ENCODE measurements around the gene LRP11. TPM values are rescaled to one million over a fixed set of nuclear protein-coding genes. Genes with fewer than 3 reads are reported as not detected.

LRP11 gene
- total RNA-seq, 1 experiment from 2014 or later: 31.1 TPM

DNA sequence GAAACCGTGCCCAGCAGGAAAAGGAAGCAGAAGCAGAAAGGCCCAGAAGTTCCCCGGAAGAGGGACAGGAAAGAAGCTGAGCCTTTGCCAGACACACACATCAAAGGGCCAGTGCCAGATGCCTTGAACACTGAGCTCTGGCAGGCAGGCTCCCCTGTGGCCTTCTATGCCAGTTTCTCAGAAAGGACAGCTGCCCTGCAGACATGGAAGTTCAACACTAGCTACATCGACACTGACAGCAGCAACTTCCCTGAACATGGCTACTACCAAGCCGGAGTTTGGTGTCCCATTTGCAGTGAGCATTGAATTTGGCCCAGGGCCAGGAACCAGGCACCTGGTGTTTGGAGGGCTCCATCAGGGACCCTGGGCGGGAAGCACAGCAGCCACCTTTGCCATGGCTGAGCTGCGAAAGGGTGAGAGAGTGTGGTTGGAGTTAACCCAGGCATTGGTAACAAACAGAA, 41.8 kb upstream of the LRP11 start:
- no peaks in the 10 kb centered on the region for H3K36me3 Mint-ChIP-seq (ENCODE audit: insufficient read depth, unreplicated experiment)
- no peaks in the 10 kb centered on the region for H3K4me1 Mint-ChIP-seq (ENCODE audit: low read depth, unreplicated experiment)
- TF ChIP-seq, protein P1, sequence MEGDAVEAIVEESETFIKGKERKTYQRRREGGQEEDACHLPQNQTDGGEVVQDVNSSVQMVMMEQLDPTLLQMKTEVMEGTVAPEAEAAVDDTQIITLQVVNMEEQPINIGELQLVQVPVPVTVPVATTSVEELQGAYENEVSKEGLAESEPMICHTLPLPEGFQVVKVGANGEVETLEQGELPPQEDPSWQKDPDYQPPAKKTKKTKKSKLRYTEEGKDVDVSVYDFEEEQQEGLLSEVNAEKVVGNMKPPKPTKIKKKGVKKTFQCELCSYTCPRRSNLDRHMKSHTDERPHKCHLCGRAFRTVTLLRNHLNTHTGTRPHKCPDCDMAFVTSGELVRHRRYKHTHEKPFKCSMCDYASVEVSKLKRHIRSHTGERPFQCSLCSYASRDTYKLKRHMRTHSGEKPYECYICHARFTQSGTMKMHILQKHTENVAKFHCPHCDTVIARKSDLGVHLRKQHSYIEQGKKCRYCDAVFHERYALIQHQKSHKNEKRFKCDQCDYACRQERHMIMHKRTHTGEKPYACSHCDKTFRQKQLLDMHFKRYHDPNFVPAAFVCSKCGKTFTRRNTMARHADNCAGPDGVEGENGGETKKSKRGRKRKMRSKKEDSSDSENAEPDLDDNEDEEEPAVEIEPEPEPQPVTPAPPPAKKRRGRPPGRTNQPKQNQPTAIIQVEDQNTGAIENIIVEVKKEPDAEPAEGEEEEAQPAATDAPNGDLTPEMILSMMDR (IDR thresholded peaks at IDR 0.05; ENCODE audit: unreplicated experiment): no peak
- DNase-seq: no peak
- CTCF ChIA-PET: no interaction called here
- no TSS peak for BruUV-seq (replicated peaks)
- intact Hi-C loops (cut with micrococcal nuclease; ENCODE audit: unreplicated experiment): no loop called here
- peaks cover 2% of the 10 kb centered on the region for H3K9me3 Mint-ChIP-seq (ENCODE audit: low read depth, unreplicated experiment)
- peaks cover 16% of the 10 kb centered on the region for H3K27me3 Mint-ChIP-seq (ENCODE audit: unreplicated experiment)
- H3K27ac Mint-ChIP-seq (ENCODE audit: unreplicated experiment): no peak overlapping the region
- H3K4me3 Mint-ChIP-seq (ENCODE audit: low read depth, unreplicated experiment): no peak overlapping the region

GRCh38 chr6:149905371-149905910, 41.3 kb upstream of the LRP11 start:
- no peak for DNase-seq
- peaks cover 13% of the 10 kb centered on the region for H3K27me3 Mint-ChIP-seq (ENCODE audit: unreplicated experiment)
- TF ChIP-seq, protein P1 (IDR thresholded peaks at IDR 0.05; ENCODE audit: unreplicated experiment): no peak
- intact Hi-C loops (cut with micrococcal nuclease; ENCODE audit: unreplicated experiment): no loop called here
- peaks cover 2% of the 10 kb centered on the region for H3K9me3 Mint-ChIP-seq (ENCODE audit: low read depth, unreplicated experiment)
- no TSS peak for BruUV-seq (replicated peaks)
- H3K4me3 Mint-ChIP-seq (ENCODE audit: low read depth, unreplicated experiment): no peak overlapping the region
- CTCF ChIA-PET: no interaction called here
- no peaks in the 10 kb centered on the region for H3K36me3 Mint-ChIP-seq (ENCODE audit: insufficient read depth, unreplicated experiment)
- no peaks in the 10 kb centered on the region for H3K4me1 Mint-ChIP-seq (ENCODE audit: low read depth, unreplicated experiment)
- no peak overlapping the region for H3K27ac Mint-ChIP-seq (ENCODE audit: unreplicated experiment)

DNA sequence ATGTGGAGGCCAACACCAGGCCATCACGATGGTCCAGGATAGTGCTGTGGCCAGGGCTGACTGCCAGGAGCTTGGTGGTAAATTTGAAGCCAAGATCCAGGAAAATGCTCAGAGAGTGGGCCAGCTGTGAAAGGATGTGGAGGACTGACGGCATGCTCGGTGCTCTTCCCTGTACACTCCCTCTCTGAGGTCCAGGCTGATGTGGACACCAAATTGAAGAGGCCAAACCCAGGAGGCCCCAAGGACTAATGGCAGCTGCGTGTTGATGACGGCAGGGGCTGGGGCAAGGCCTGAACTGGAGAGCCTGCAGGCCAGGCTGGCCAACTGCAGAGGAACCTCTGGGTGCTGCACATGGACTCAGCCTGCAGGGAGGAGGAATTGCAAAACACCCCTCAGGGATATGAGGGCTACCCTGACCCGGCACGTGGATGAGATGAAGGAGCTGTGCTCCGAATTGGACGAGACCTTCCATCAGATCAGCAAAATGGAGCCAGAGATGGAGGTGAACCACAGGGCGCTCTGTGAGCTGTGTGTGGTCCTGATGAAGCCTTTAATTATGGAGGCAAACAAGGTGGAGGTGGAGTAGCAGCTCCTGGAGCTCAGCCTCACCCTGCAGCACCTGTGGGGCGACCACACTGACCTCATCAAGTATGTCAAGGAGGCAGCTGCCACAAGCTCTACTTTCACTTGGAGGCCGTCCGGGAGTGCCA, 40.7 kb upstream of the LRP11 start:
- Mint-ChIP-seq H3K4me1 (ENCODE audit: low read depth, unreplicated experiment) (no peaks in the 10 kb centered on the region), H3K9me3 (ENCODE audit: low read depth, unreplicated experiment) (peaks cover 2% of the 10 kb centered on the region), H3K36me3 (ENCODE audit: insufficient read depth, unreplicated experiment) (no peaks in the 10 kb centered on the region), H3K27me3 (ENCODE audit: unreplicated experiment) (peaks cover 13% of the 10 kb centered on the region), H3K27ac (ENCODE audit: unreplicated experiment) (no peak overlapping the region), H3K4me3 (ENCODE audit: low read depth, unreplicated experiment) (no peak overlapping the region)
- TF ChIP-seq, protein P1 (IDR thresholded peaks at IDR 0.05; ENCODE audit: unreplicated experiment): no peak
- BruUV-seq (replicated peaks): no TSS peak
- no peak for DNase-seq
- intact Hi-C loops (cut with micrococcal nuclease; ENCODE audit: unreplicated experiment): no loop called here
- CTCF ChIA-PET: interaction anchor here (1.0 kb wide), 1 partner anchor 58 kb away, joined by 3 read pairs; no protein-coding TSS in a partner anchor

DNA sequence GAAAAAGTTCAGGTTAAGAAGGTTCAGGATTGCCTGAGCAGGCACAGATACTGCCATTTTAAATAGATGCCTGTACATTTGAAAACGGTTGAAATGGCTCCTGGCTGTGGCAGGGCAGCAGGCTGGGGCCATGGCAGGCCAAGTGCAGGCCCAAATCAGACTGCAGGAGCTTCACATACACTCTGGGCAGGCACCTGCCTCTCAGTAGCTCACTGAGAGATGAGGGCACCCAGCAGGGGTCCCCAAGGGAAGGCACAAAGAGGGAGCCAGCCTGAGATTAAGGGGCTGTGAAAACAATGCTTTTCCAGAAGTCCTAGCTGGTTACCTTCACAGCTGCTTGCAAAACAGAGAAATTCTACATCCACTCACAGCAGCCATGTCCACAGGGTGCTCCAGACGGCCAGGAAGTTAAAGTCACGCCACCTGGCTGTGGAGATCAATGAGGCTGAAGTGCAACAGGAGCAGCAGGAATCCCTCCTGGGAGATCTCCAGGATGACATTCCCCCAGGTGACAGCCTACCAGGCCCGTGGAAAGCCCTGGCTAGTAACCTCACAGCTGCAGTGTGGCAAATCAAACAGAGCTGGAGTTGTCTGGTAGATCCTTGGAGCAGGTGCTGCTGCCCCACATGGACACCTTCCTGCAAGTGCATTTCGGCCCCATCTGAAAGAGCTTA, 39.9 kb upstream of the LRP11 start:
- no TSS peak for BruUV-seq (replicated peaks)
- H3K27me3 Mint-ChIP-seq (ENCODE audit: unreplicated experiment): peaks cover 21% of the 10 kb centered on the region
- TF ChIP-seq, protein P1 (IDR thresholded peaks at IDR 0.05; ENCODE audit: unreplicated experiment): no peak
- CTCF ChIA-PET: interaction anchor here (1.0 kb wide), 1 partner anchor 57 kb away, joined by 3 read pairs; no protein-coding TSS in a partner anchor
- no peak overlapping the region for H3K4me3 Mint-ChIP-seq (ENCODE audit: low read depth, unreplicated experiment)
- intact Hi-C loops (cut with micrococcal nuclease; ENCODE audit: unreplicated experiment): no loop called here
- H3K9me3 Mint-ChIP-seq (ENCODE audit: low read depth, unreplicated experiment): peaks cover 2% of the 10 kb centered on the region
- no peak for DNase-seq
- H3K27ac Mint-ChIP-seq (ENCODE audit: unreplicated experiment): no peak overlapping the region
- H3K4me1 Mint-ChIP-seq (ENCODE audit: low read depth, unreplicated experiment): peaks cover under 1% of the 10 kb centered on the region
- H3K36me3 Mint-ChIP-seq (ENCODE audit: insufficient read depth, unreplicated experiment): no peaks in the 10 kb centered on the region
